PC-3 (cell line): Measurements from ENCODE around the gene WHRN. TPM values are rescaled to one million over a fixed set of nuclear protein-coding genes. Genes with fewer than 3 reads are reported as not detected.

Source experiments
- ATAC-seq: fragments of 200-7000 bp; cut with Tn5 transposase; 2 replicates; pipeline ENCODE4 v1.9.1; 2020; ENCODE audit warnings: mild to moderate bottlenecking, moderate library complexity
- BruUV-seq: library from RNA; stranded (reverse); fragments of 400-500 nt; replicated peaks from 2 replicates; lab custom pipeline; 2021; lab: Mats Ljungman, UMichigan
- CTCF ChIA-PET: fragments of 300-600 bp; sonication (Branson Sonifier 250); formaldehyde crosslinking; loops from one replicate; lab custom pipeline; 2022; ENCODE audit warnings: antibody characterized with exemption; lab: Charles Lee
- POLR2A ChIA-PET: fragments of 300-600 bp; sonication (Branson Sonifier 250); formaldehyde crosslinking; loops from one replicate; lab custom pipeline; 2022; ENCODE audit warnings: antibody characterized with exemption; ENCODE audit not compliant: unreplicated experiment; lab: Charles Lee
- DNase-seq: peaks from one replicate; pipeline ENCODE4 v3.0.0-alpha.2; 2015
- H2AFZ ChIP-seq: fragments of 300-600 bp; sonication (generic); 2 replicates; pipeline ENCODE4 v1.6.0; 2016; ENCODE audit warnings: antibody characterized with exemption, low read length
- H3F3A ChIP-seq: fragments of 300-600 bp; sonication (generic); one replicate; pipeline ENCODE4 v1.6.0; 2017; ENCODE audit warnings: antibody characterized with exemption, low read length, control low read depth, mild to moderate bottlenecking; ENCODE audit not compliant: unreplicated experiment
- H3K27ac ChIP-seq: fragments of 300-600 bp; sonication (generic); 2 replicates; pipeline ENCODE4 v1.5.1; 2016; ENCODE audit warnings: mild to moderate bottlenecking, low read length
- H3K27me3 ChIP-seq: fragments of 300-600 bp; sonication (generic); 2 replicates; pipeline ENCODE4 v1.6.1; 2016; ENCODE audit warnings: low read length, mixed read lengths
- H3K36me3 ChIP-seq: fragments of 300-600 bp; sonication (generic); 2 replicates; pipeline ENCODE4 v1.6.1; 2016; ENCODE audit warnings: low read depth, mixed run types, low read length, mixed read lengths
- H3K4me1 ChIP-seq: fragments of 300-600 bp; sonication (generic); 2 replicates; pipeline ENCODE4 v1.5.1; 2016; ENCODE audit warnings: low read length; ENCODE audit not compliant: insufficient read depth
- H3K4me2 ChIP-seq: fragments of 300-600 bp; sonication (generic); 2 replicates; pipeline ENCODE4 v1.6.0; 2016; ENCODE audit warnings: low read length
- H3K4me3 ChIP-seq: fragments of 300-600 bp; sonication (generic); 2 replicates; pipeline ENCODE4 v1.5.1; 2016; ENCODE audit warnings: mild to moderate bottlenecking, low read length, mixed read lengths
- H3K79me2 ChIP-seq: fragments of 300-600 bp; sonication (generic); 2 replicates; pipeline ENCODE4 v1.6.1; 2017; ENCODE audit warnings: low read length, mixed read lengths
- H3K9ac ChIP-seq: fragments of 300-600 bp; sonication (generic); 2 replicates; pipeline ENCODE4 v1.6.0; 2016; ENCODE audit warnings: mild to moderate bottlenecking, low read length
- H3K9me2 ChIP-seq: fragments of 300-600 bp; sonication (generic); replicated peaks from 2 replicates; pipeline ENCODE4 v1.6.1; 2016; ENCODE audit warnings: mixed run types, low read length, mixed read lengths
- H3K9me3 ChIP-seq: fragments of 300-600 bp; sonication (generic); 2 replicates; pipeline ENCODE4 v1.6.1; 2016; ENCODE audit warnings: low read length, mixed read lengths
- H4K20me1 ChIP-seq: fragments of 300-600 bp; sonication (generic); 2 replicates; pipeline ENCODE4 v1.6.1; 2016; ENCODE audit warnings: low read length, mixed read lengths
- EZH2 ChIP-seq: fragments of 300-600 bp; sonication (generic); IDR thresholded peaks from one replicate; pipeline ENCODE4 v1.6.1; 2017; ENCODE audit warnings: antibody characterized with exemption, mild to moderate bottlenecking, low read length; ENCODE audit not compliant: unreplicated experiment
- EZH2phosphoT487 ChIP-seq: fragments of 300-600 bp; sonication (generic); IDR thresholded peaks from 2 replicates; pipeline ENCODE4 v1.6.1; 2018; ENCODE audit warnings: mild to moderate bottlenecking, antibody characterized with exemption, low read length, borderline replicate concordance
- intact Hi-C: fragments of 100-400 bp; cut with micrococcal nuclease; formaldehyde crosslinking; loops from 2 replicates; pipeline ENCODE4 v1.9.0; 2023
- total RNA-seq: library from RNA; depleted of rRNA; stranded (reverse); fragments of >200 nt; gene quantifications from 2 replicates; pipeline ENCODE4 v1.2.3, GENCODE V29; 2014
- TF ChIP-seq, protein P1 (sequence below): fragments of 300-600 bp; sonication (generic); conservative IDR thresholded peaks from 2 replicates; pipeline ENCODE4 v1.5.1; 2017; ENCODE audit warnings: antibody characterized with exemption, low read depth, mild to moderate bottlenecking, low read length

Gene WHRN
- total RNA-seq, 1 experiment from 2014 or later = 10.5 TPM

DNA sequence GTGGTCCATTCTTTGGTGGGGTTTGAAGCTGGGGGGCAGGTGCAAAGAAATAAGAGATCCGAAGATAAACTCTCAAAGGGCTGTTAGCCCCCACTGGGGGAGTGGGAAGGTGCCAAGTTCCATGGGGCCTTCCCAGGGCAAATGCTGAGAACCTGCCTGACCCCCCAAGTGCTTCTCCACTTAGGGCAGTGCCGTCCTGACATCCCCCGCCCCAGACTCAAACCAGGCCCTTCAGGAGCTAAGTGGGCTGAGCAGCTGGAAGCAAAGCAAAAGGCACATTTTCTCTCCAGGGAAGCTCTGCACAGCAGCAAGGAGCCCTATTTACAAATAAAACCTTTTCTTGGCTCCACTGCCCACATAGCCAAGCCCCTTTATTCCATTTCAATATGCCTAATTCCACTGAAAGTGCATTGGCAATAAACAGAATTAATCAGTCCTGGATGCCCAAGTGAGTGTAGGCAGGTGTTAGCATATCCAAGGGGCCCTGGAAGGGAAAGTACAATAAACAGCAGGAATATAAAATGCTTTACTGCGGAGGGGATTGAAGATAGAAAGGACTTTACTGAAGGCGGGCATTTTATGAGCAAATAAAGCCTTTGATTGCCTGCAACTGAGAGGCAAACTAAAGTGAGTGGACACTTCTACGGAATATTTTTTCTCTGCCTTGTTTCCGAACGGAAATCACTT, 44.6 kb downstream of the WHRN start:
- CTCF ChIA-PET = no interaction called here
- no peak for ATAC-seq
- BruUV-seq = no TSS peak

DNA sequence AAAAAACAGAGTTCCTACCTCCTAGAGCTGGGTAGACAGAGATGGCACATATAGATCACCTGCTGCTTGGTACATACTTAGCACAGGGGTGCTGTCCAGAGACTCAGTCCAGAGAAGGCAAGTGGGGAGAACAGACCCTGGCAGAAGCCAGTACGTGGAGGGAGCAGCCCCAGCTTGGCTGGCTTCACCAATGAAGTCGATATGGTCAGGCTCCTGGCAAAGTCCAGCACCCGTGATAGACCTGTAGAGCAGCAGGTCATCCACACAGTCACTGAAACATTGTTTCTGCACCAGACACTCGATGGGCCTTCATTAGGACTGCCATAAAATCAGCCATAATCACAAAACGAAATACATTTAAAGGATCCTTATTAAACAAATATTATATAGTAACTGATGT, 45.8 kb downstream of the WHRN start:
- intact Hi-C loops = no loop called here
- ATAC-seq (no peak), DNase-seq (no peak)
- Histone ChIP-seq H2AFZ (no peak overlapping the region), H3K27ac (no peak overlapping the region), H3K79me2 (no peaks in the 10 kb centered on the region), H3K4me1 (0 out of 2 replicates have a peak, but pooled peaks cover 6% of the 10 kb centered on the region), H3K27me3 (no peaks in the 10 kb centered on the region), H3K4me3 (no peak overlapping the region), H3K9me2 (no peaks in the 10 kb centered on the region), H3K9ac (no peak overlapping the region), H3F3A (no peaks in the 10 kb centered on the region), H3K9me3 (no peaks in the 10 kb centered on the region), H3K36me3 (no peaks in the 10 kb centered on the region), H3K4me2 (no peak overlapping the region), H4K20me1 (no peaks in the 10 kb centered on the region)
- no peak for TF ChIP-seq EZH2
- no peak for TF ChIP-seq EZH2phosphoT487
- TF ChIP-seq, protein P1, sequence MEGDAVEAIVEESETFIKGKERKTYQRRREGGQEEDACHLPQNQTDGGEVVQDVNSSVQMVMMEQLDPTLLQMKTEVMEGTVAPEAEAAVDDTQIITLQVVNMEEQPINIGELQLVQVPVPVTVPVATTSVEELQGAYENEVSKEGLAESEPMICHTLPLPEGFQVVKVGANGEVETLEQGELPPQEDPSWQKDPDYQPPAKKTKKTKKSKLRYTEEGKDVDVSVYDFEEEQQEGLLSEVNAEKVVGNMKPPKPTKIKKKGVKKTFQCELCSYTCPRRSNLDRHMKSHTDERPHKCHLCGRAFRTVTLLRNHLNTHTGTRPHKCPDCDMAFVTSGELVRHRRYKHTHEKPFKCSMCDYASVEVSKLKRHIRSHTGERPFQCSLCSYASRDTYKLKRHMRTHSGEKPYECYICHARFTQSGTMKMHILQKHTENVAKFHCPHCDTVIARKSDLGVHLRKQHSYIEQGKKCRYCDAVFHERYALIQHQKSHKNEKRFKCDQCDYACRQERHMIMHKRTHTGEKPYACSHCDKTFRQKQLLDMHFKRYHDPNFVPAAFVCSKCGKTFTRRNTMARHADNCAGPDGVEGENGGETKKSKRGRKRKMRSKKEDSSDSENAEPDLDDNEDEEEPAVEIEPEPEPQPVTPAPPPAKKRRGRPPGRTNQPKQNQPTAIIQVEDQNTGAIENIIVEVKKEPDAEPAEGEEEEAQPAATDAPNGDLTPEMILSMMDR = no peak
- ChIA-PET CTCF (no interaction called here), POLR2A (no interaction called here)
- BruUV-seq = no TSS peak

More for the DNA sequence above, 44.6 kb downstream of the WHRN start:
- POLR2A ChIA-PET = no interaction called here
- Histone ChIP-seq H2AFZ (no peak overlapping the region), H3K27ac (no peak overlapping the region), H3K27me3 (no peaks in the 10 kb centered on the region), H3K9ac (no peak overlapping the region), H3K9me3 (no peaks in the 10 kb centered on the region), H3K9me2 (no peaks in the 10 kb centered on the region), H3K36me3 (no peaks in the 10 kb centered on the region), H3F3A (no peaks in the 10 kb centered on the region), H3K4me3 (no peak overlapping the region), H3K4me2 (no peak overlapping the region), H4K20me1 (no peaks in the 10 kb centered on the region), H3K4me1 (0 out of 2 replicates have a peak, but pooled peaks cover 6% of the 10 kb centered on the region), H3K79me2 (no peaks in the 10 kb centered on the region)
- intact Hi-C loops = no loop called here
- TF ChIP-seq, protein P1 = no peak
- TF ChIP-seq EZH2 (no peak), EZH2phosphoT487 (no peak)
- DNase-seq = no peak

DNA sequence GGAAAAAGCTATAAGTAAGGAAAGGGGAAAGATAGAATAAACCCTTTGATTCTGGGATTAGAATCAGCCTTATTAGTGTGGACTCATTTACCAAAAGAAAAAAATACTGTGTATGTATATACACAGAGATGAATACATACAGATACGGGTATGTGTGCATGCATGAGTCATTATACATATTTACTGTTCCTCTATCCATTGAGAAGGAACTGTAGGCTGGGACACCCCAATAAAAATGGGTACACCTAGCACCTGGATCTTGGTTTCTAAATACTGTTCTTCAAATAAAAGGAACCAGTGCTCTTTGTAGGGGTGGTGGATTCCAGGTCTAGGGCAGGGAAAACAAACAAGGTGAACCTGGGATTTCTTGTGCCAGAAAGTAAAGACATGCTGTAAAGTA, 48.3 kb downstream of the WHRN start:
- TF ChIP-seq EZH2 = no peak
- no peak for TF ChIP-seq EZH2phosphoT487
- TF ChIP-seq, protein P1 = no peak
- Histone ChIP-seq H2AFZ (no peak overlapping the region), H3K9me3 (no peaks in the 10 kb centered on the region), H3K9ac (no peak overlapping the region), H3K4me1 (0 out of 2 replicates have a peak, but pooled peaks cover 6% of the 10 kb centered on the region), H3F3A (no peaks in the 10 kb centered on the region), H3K4me3 (no peak overlapping the region), H3K4me2 (no peak overlapping the region), H3K36me3 (no peaks in the 10 kb centered on the region), H3K9me2 (no peaks in the 10 kb centered on the region), H3K27ac (no peak overlapping the region), H4K20me1 (no peaks in the 10 kb centered on the region), H3K27me3 (no peaks in the 10 kb centered on the region), H3K79me2 (no peaks in the 10 kb centered on the region)
- ATAC-seq (peak; percentile 86), DNase-seq (peak; percentile 33)
- BruUV-seq = no TSS peak
- intact Hi-C loops = no loop called here
- CTCF ChIA-PET = no interaction called here
- POLR2A ChIA-PET = no interaction called here
